Coronary artery (tissue), 2 donors: ENCODE measurements around the gene STAC2.

Experiments used
- DNase-seq: peaks from one replicate; pipeline ENCODE4 v3.0.0-alpha.2; 2017; ENCODE audit warnings: low spot score
- H3K27ac ChIP-seq, 2 donors: fragments of 200-600 bp; sonication (generic); one replicate each; pipeline ENCODE4 v1.5.1; 2016 to 2019
- H3K4me3 ChIP-seq: fragments of 200-600 bp; sonication (generic); 2 replicates; pipeline ENCODE4 v1.5.1; 2016; ENCODE audit warnings: mild to moderate bottlenecking, moderate library complexity
- TF ChIP-seq, protein P1 (sequence below): fragments of 200-600 bp; sonication (generic); IDR thresholded peaks from one replicate; pipeline ENCODE4 v1.5.1; 2019; ENCODE audit warnings: antibody characterized with exemption

The STAC2 gene

GRCh38 chr17:39167476-39167875 is 58.3 kb downstream of the STAC2 start:
- TF ChIP-seq, protein P1, sequence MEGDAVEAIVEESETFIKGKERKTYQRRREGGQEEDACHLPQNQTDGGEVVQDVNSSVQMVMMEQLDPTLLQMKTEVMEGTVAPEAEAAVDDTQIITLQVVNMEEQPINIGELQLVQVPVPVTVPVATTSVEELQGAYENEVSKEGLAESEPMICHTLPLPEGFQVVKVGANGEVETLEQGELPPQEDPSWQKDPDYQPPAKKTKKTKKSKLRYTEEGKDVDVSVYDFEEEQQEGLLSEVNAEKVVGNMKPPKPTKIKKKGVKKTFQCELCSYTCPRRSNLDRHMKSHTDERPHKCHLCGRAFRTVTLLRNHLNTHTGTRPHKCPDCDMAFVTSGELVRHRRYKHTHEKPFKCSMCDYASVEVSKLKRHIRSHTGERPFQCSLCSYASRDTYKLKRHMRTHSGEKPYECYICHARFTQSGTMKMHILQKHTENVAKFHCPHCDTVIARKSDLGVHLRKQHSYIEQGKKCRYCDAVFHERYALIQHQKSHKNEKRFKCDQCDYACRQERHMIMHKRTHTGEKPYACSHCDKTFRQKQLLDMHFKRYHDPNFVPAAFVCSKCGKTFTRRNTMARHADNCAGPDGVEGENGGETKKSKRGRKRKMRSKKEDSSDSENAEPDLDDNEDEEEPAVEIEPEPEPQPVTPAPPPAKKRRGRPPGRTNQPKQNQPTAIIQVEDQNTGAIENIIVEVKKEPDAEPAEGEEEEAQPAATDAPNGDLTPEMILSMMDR: no peak
- Histone ChIP-seq H3K4me3 (no peak overlapping the region), H3K27ac (no peak overlapping the region)
- DNase-seq: no peak

DNA sequence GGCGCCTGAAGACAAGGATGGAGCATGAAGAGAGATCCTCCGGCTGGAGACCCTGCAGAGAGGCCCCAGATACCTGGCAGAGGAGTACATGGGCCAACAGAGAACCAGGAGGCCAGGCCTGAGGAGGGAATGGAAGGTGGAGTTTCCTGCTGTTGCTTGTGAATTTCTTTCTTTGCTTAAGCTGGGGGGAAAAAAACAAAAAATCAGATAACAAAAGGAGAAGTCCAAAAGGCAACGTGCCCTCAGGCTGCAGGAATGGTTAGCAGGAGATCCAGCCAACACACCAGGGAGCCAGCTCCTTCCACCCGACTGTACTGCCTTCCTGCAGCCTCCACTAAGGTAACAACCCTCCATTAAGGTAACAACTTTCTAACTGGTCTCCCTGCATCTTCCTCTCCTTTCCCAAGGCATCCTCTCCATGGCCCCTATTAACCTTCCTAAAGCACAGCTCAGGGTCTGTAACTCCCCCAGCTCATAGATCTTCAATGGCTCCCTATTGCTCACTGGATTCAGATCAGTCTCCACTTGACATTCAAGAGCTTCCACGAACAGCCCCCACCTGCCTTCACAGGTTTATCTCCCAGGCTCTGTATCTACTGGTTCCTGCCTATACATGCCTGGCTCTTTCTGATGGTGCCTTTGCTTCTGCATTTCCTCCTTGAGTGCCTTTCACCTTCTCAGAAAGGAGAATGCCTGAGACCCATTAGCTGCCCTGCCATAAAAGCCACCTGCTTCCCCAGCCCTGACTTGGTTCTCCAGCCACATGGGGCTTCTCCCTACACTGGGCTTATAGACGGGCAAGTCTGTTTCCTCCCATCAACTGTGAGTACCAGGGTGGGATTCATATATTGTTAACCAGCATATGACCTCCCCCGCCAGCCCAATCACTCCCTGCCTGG is 59.1 kb downstream of the STAC2 start:
- DNase-seq: no peak
- TF ChIP-seq, protein P1: no peak
- no peak overlapping the region for H3K4me3 ChIP-seq
- no peak overlapping the region for H3K27ac ChIP-seq

DNA sequence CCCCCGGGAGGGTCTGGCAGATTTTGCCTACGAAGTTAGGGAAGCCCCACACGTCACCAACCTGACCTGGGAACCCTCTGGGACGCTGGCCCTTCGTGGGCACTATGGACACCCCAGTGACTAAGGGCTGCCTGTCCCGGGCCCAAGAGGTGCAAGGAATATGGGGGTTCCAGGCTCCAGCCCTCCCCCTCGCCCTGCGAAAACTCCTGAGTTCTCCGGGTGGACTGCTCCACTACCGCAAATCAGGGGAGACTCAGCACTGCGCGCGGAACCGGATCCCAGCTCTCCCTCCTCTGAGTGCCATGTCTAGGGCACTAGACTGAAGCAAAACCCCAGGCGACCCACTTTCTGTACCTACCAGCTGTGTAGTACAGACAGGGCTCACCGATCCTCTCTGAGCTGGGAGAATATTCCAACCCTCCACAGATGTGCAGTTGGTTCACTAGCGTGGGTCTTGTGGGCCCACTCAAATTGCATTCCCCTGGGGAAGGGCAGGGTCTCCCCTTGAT is 59.9 kb downstream of the STAC2 start, which contains the start of gene ARL5C:
Gene ARL5C, minus strand, starts transcription at position 321 of the 509 bp plus-strand sequence. CDS start 401 bp downstream, outside the sequence.
- Histone ChIP-seq H3K27ac (peak within 1 kb of the TSS in 1 of 2 donors; percentile 60), H3K4me3 (peak within 1 kb of the TSS; percentile 80)
- TF ChIP-seq, protein P1: no peak
- no peak for DNase-seq

- TF ChIP-seq, protein P1: no peak
- no peak for DNase-seq
- peak overlapping the region in 1 of 2 donors; percentile 60 for H3K27ac ChIP-seq
- peak overlapping the region; percentile 80 for H3K4me3 ChIP-seq
Measured at GRCh38 chr17:39165178-39165840, 60.4 kb downstream of the STAC2 start.

DNA sequence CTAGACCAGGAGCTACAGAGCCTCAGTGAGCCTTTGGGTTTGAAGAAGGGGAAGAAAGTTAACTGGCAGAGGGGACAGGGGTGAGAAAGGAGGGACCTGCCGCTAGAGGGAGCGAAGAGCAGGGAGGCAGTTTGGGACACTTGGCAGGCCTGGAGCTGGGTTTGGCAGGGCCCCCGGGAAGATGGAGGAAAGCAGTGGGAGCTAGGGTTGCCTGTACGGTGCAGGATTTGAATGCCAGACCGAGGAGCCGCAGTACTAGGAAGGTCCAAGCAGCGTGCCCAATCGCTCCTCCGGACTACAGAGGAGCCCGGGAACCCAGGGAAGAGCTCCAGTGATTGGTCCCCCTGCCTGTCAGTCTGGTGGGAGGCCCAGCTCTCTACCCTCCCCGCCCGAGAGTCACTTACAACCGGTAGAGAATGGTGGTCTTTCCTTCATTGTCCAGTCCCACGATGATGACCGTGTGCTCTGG is 61.0 kb downstream of the STAC2 start:
- H3K4me3 ChIP-seq: peak overlapping the region; percentile 80
- peak; percentile 93 for DNase-seq
- H3K27ac ChIP-seq: peak overlapping the region in 1 of 2 donors; percentile 60
- TF ChIP-seq, protein P1: peak; percentile 64

DNA sequence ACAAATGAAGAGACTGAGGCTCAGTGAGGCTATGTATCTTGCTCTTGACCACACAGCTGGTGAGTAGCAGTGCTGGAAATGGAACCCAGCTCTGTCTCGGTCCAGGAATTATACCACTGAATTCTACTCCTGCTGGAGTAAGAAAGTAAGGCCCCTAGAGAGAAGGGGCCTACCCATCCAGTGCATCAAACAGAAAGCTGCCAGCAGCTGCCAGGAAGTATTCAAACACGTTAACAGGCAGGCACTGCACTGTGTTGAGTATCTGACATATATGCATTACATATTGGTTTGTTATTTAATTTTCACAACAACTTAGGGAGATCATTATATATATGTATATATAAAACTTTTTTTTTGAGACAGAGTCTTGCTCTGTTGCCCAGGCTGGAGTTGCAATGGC is 63.8 kb downstream of the STAC2 start:
- TF ChIP-seq, protein P1: no peak
- Histone ChIP-seq H3K27ac (no peak overlapping the region), H3K4me3 (no peak overlapping the region)
- DNase-seq: no peak
